Urinary bladder (tissue), 2 donors: ENCODE data around the gene HPGDS. TPM values are rescaled to one million over a fixed set of nuclear protein-coding genes. Genes with fewer than 3 reads are reported as not detected.

Source experiments
- polyA plus RNA-seq: library from polyadenylated mRNA; stranded (reverse); fragments of 200-250 nt; gene quantifications from one replicate; pipeline ENCODE4 v1.2.3, GENCODE V29; 2013
- total RNA-seq: library from RNA; depleted of rRNA; stranded (reverse); fragments of >200 nt; gene quantifications from one replicate; pipeline ENCODE4 v1.2.3, GENCODE V29; 2014
- donor health status: healthy.

The HPGDS gene
- total and polyA plus RNA-seq, 2 donors: 1.5 to 19.3 TPM

Other genes starting within 250 kb of the HPGDS start
- gene SMARCAD1, start 135.0 kb downstream of the HPGDS start, total RNA-seq: 102 TPM
- 12.1 TPM for gene SMARCAD1, start 135.0 kb downstream of the HPGDS start, polyA plus RNA-seq
- gene PDLIM5, start 109.1 kb upstream of the HPGDS start, total RNA-seq: 243 TPM
- gene PDLIM5, start 109.1 kb upstream of the HPGDS start, polyA plus RNA-seq: 60.8 TPM